Uterus (tissue), 2 donors: ENCODE results near the gene SHROOM3.

Experiments
- POLR2A ChIP-seq, 2 donors: fragments of 450-650 bp; IDR thresholded peaks; one replicate each; pipeline ENCODE4 v1.6.1; 2016; ENCODE audit warnings: antibody characterized with exemption in 2 of 2, mild to moderate bottlenecking in 1 of 2, moderate library complexity in 1 of 2
- TF ChIP-seq, protein P1 (sequence below), 4 experiments: fragments of 200-600 bp in 2 of 4; fragments of 450-650 bp in 2 of 4; sonication (generic) in 2 of 4; IDR thresholded peaks; one replicate each; pipeline ENCODE4 v1.5.1; 2016 to 2019; ENCODE audit warnings: antibody characterized with exemption in 4 of 4, mild to moderate bottlenecking in 2 of 4, moderate library complexity in 1 of 4

GRCh38 chr4:76611616-76612207 lies 176.7 kb downstream of the SHROOM3 start:
- TF ChIP-seq POLR2A (IDR thresholded peaks at IDR 0.05), result no peak
- TF ChIP-seq, protein P1, sequence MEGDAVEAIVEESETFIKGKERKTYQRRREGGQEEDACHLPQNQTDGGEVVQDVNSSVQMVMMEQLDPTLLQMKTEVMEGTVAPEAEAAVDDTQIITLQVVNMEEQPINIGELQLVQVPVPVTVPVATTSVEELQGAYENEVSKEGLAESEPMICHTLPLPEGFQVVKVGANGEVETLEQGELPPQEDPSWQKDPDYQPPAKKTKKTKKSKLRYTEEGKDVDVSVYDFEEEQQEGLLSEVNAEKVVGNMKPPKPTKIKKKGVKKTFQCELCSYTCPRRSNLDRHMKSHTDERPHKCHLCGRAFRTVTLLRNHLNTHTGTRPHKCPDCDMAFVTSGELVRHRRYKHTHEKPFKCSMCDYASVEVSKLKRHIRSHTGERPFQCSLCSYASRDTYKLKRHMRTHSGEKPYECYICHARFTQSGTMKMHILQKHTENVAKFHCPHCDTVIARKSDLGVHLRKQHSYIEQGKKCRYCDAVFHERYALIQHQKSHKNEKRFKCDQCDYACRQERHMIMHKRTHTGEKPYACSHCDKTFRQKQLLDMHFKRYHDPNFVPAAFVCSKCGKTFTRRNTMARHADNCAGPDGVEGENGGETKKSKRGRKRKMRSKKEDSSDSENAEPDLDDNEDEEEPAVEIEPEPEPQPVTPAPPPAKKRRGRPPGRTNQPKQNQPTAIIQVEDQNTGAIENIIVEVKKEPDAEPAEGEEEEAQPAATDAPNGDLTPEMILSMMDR (IDR thresholded peaks at IDR 0.05), result no peak
